Stomach smooth muscle (tissue), 2 donors: ENCODE results near the gene SMIM35.

Source experiments
- H3K27ac ChIP-seq: one replicate; pipeline ENCODE4 v1.7.0; 2013; ENCODE audit warnings: mild to moderate bottlenecking, low read length, inconsistent platforms
- H3K27me3 ChIP-seq, 2 donors: one replicate each; pipeline ENCODE4 v1.7.0; 2013; ENCODE audit warnings: low read length in 2 of 2; ENCODE audit not compliant: insufficient read depth in 2 of 2, control insufficient read depth in 1 of 2
- H3K36me3 ChIP-seq, 2 donors: one replicate each; pipeline ENCODE4 v1.7.0; 2013; ENCODE audit warnings: low read length in 2 of 2; ENCODE audit not compliant: control insufficient read depth in 2 of 2, insufficient read depth in 2 of 2
- H3K4me1 ChIP-seq: one replicate; pipeline ENCODE4 v1.7.0; 2013; ENCODE audit warnings: low read length; ENCODE audit not compliant: control insufficient read depth, insufficient read depth
- H3K4me3 ChIP-seq, 2 donors: one replicate each; pipeline ENCODE4 v1.7.0; 2013; ENCODE audit warnings: low read length in 2 of 2
- H3K9ac ChIP-seq, 2 donors: one replicate each; pipeline ENCODE4 v1.7.0; 2013; ENCODE audit warnings: low read length in 2 of 2, mild to moderate bottlenecking in 1 of 2
- H3K9me3 ChIP-seq, 2 donors: one replicate each; pipeline ENCODE4 v1.7.0; 2013; ENCODE audit warnings: low read length in 2 of 2; ENCODE audit not compliant: control insufficient read depth in 2 of 2
- donor health status: healthy.
- donor health status: Pancreatic carcinoma.

SMIM35 gene

DNA sequence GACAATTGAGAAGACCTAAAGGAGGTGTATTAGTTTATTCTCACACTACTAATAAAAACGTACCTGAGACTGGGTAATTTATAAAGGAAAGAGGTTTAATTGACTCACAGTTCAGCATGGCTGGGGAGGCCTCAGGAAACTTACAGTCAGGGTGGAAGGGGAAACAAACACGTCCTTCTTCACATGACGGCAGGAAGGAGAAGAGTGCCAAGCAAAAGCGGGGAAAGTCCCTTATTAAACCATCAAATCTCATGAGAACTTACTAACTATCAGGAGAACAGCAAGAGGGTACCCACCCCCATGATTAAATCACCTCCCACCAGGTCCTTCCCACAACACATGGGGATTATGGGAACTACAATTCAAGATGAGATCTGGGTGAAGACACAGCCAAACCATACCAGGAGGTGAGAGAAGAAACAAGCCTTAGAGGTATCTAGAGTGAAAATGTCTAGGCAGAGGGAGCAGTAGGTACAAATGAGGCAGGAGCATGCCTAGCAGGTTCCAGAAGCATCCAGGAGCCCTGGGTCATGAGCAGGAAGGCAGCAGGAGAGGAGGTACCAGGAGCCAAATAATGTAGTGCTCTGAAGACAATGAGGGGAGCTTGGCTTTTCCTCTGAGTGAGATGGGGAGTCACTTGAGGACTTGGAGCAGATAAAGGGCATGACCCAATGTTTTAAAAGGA is 69.0 kb downstream of the SMIM35 start:
- Histone ChIP-seq H3K27ac (no peak overlapping the region), H3K36me3 (no peaks in the 10 kb centered on the region), H3K4me1 (no peaks in the 10 kb centered on the region), H3K9ac (no peak overlapping the region), H3K9me3 (no peaks in the 10 kb centered on the region), H3K4me3 (no peak overlapping the region), H3K27me3 (peaks cover 3 to 5% of the 10 kb centered on the region in 2 donors)

DNA sequence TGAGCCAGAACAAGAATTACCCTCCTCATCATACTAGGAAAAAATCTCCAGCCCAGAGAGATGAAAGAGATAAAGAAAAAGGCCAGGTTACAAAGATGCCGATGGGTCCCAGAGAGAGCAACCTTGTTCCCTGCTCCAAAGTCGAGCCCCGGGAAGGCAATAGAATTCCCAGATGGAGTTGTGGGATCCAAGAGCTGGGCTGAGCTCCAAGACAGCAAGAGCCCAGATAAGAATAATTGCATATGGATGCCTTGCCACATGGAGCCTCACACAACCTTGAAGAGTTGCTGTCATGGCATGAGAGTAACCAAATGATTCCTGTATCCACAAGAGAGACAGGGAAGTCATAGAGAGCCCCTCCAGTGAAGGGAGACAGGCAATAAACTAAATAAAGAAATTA is 69.7 kb downstream of the SMIM35 start:
- no peaks in the 10 kb centered on the region for H3K4me1 ChIP-seq
- peaks cover 3 to 5% of the 10 kb centered on the region in 2 donors for H3K27me3 ChIP-seq
- H3K36me3 ChIP-seq = no peaks in the 10 kb centered on the region
- H3K9me3 ChIP-seq = no peaks in the 10 kb centered on the region
- H3K4me3 ChIP-seq = no peak overlapping the region
- H3K9ac ChIP-seq = no peak overlapping the region
- H3K27ac ChIP-seq = no peak overlapping the region

DNA sequence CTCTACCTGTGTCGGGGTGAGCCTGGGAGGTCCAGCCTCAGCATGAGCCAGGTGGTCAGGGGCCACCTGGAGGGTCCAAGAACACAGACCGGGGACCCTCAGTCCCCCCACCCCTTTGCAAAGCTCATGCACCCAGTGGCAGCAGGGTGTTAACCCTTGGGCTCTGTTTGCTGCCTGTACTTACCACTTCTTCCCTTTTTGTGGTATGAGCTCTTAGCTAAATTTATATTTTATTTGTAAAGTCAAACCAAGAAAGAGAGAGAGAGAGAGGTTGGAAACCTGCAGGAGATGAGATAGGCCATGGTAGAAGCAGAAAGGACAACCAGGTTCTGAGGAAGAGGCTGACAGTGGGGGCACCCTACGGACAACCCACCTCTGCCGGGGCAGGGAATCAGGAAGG is 70.7 kb downstream of the SMIM35 start:
- Histone ChIP-seq H3K36me3 (no peaks in the 10 kb centered on the region), H3K4me1 (no peaks in the 10 kb centered on the region), H3K4me3 (no peak overlapping the region), H3K27ac (no peak overlapping the region), H3K9me3 (no peaks in the 10 kb centered on the region), H3K9ac (no peak overlapping the region), H3K27me3 (peaks cover 3 to 5% of the 10 kb centered on the region in 2 donors)

DNA sequence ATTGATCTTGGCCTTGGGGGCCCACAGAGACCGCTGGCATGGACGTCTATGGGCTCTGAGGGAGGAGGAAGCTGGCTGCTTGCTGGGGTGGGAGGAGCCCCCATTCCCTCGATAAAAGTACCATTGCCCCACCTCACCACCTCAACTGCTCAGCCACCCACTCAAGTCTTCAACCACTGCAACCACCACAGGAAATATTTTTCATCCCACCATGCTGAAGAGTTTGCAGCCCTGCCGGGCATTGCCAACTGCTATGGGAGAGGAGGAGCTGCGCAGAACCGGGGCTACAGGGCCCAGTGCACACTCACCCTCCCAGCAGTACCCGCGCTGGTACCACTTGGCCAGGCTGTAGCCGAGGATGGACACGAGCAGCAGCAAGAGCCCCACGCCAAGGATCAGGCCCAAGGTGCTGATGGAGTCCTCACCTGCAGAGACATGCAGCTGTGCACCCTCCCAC is 71.3 kb downstream of the SMIM35 start:
- H3K36me3 ChIP-seq = no peaks in the 10 kb centered on the region
- H3K27ac ChIP-seq = no peak overlapping the region
- no peak overlapping the region for H3K9ac ChIP-seq
- peaks cover 3 to 5% of the 10 kb centered on the region in 2 donors for H3K27me3 ChIP-seq
- H3K4me3 ChIP-seq = no peak overlapping the region
- H3K9me3 ChIP-seq = no peaks in the 10 kb centered on the region
- H3K4me1 ChIP-seq = peaks cover 2% of the 10 kb centered on the region

DNA sequence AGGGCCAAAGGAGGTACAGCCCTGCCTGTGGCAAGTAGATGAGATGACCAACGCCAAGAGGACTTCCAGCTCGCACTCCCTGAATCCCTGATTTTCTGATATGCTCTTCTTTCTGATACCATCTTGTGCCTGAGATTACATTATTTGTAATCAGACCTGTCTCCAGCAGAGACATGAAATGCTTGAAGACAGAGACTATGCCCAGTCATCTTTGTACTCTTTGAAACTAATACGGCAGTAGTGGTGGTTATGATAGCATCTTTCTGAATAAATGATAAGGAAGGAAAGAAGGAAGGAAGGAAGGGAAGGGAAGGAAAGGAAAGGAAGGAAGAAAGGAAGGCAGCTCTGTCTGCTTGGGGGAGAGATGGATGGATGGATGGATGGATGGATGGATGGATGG is 72.7 kb downstream of the SMIM35 start:
- H3K4me3 ChIP-seq = no peak overlapping the region
- peaks cover 3 to 5% of the 10 kb centered on the region in 2 donors for H3K27me3 ChIP-seq
- no peaks in the 10 kb centered on the region for H3K9me3 ChIP-seq
- no peak overlapping the region for H3K27ac ChIP-seq
- peaks cover 2% of the 10 kb centered on the region for H3K4me1 ChIP-seq
- H3K36me3 ChIP-seq = no peaks in the 10 kb centered on the region
- no peak overlapping the region for H3K9ac ChIP-seq

DNA sequence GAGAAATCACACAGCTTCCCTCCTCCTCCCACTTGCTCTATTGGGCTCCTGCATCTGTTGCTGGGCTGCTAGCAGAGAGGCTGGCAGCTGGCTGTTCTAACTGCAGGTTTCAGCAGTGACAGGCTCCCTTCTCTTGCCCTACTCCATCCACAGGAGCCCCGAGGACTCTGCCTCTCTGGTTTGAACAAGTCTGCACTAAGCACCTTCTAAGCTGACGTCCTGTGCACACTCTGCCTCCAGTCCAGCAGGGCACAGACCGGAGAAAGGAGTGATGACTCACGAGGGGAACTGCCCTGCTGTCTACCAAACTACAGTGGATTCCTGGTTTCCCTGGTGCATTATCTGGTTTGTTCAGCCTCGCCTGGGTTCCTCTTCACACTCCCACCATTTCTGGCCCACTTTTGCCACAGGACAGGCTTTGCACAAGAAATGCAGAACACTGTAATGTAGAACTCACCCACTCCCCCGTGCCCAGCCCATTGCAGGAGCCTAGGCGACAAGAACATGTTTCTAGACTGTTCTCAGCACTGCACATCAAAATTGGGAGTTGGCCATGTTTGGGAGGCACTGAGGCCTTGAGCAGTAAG is 74.6 kb downstream of the SMIM35 start:
- Histone ChIP-seq H3K36me3 (no peaks in the 10 kb centered on the region), H3K4me1 (peaks cover 2% of the 10 kb centered on the region), H3K27me3 (peaks cover 2 to 5% of the 10 kb centered on the region in 2 donors), H3K27ac (no peak overlapping the region), H3K9ac (no peak overlapping the region), H3K9me3 (no peaks in the 10 kb centered on the region), H3K4me3 (no peak overlapping the region)

GRCh38 chr11:118010738-118011461 is 75.9 kb downstream of the SMIM35 start:
- Histone ChIP-seq H3K36me3 (no peaks in the 10 kb centered on the region), H3K27me3 (peaks cover 2 to 5% of the 10 kb centered on the region in 2 donors), H3K4me1 (peaks cover 2% of the 10 kb centered on the region), H3K9ac (no peak overlapping the region), H3K9me3 (no peaks in the 10 kb centered on the region), H3K4me3 (no peak overlapping the region), H3K27ac (no peak overlapping the region)

DNA sequence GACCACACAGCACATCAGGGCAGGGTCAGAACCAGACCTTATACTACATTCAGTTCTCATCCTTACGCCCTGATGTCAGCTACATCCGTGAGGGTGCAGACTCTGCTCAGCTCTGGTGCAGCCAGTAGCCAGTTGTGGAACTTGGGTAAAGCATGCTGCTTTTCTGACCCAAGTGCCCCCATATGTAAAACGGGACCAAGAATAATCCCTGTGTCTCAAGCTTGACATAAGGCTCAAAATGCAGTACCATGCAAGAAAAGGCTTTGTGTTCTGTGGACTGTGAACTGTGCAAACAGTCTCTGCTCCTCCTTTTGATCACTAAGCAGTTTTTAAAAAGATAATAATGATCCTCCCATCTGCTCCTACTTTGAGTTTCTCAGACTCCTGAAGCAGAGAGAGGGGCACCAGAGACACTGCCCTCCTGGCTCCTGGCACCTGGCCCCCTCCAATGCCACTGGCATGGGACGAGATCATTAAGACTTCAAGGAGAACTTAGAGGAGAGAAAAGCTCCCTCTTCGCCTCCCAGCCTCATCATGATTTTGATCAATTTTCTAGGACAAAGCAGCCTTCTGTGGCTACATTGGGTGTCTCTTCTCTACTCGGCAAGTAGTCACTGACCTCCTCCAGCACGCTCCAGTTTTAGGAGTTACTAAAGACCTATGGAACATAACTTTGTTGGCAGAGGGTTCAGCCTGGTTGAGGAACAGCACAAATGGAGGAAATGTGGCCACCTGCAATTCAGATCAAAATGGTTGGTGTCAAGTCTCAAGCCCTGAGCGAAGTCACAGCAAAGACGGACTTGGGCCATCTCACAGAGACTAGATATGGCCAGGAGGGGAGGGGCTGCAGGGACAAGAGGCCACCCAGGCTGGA is 76.7 kb downstream of the SMIM35 start:
- Histone ChIP-seq H3K9me3 (no peaks in the 10 kb centered on the region), H3K27me3 (peaks cover under 1% of the 10 kb centered on the region in 2 donors), H3K4me1 (peaks cover 6% of the 10 kb centered on the region), H3K27ac (no peak overlapping the region), H3K4me3 (no peak overlapping the region), H3K9ac (no peak overlapping the region), H3K36me3 (no peaks in the 10 kb centered on the region)

GRCh38 chr11:118008271-118008911 is 78.4 kb downstream of the SMIM35 start:
- no peak overlapping the region for H3K4me3 ChIP-seq
- H3K27me3 ChIP-seq = no peaks in the 10 kb centered on the region
- H3K9ac ChIP-seq = no peak overlapping the region
- no peak overlapping the region for H3K27ac ChIP-seq
- H3K36me3 ChIP-seq = no peaks in the 10 kb centered on the region
- peaks cover 6% of the 10 kb centered on the region for H3K4me1 ChIP-seq
- peaks cover 3 to 6% of the 10 kb centered on the region in 2 donors for H3K9me3 ChIP-seq
